ENCODE results near the gene ITPR2. TPM values are rescaled to one million over a fixed set of nuclear protein-coding genes. Genes with fewer than 3 reads are reported as not detected.

The ITPR2 gene
- total RNA-seq, 1 donor from 2014 or later: 77.9 TPM

- DNase-seq: no peak
- no peak for TF ChIP-seq CTCF (IDR thresholded peaks at IDR 0.05; ENCODE audit: partially characterized antibody, unreplicated experiment)
- Mint-ChIP-seq H3K9me3 (ENCODE audit: unreplicated experiment) (no peaks in the 10 kb centered on the region), H3K4me3 (ENCODE audit: unreplicated experiment) (no peak overlapping the region), H3K27ac (ENCODE audit: unreplicated experiment) (no peak overlapping the region), H3K4me1 (ENCODE audit: low read depth, unreplicated experiment) (peaks cover 15% of the 10 kb centered on the region), H3K27me3 (ENCODE audit: unreplicated experiment) (peaks cover 2% of the 10 kb centered on the region), H3K36me3 (ENCODE audit: unreplicated experiment) (peaks cover 5% of the 10 kb centered on the region)
Observed at GRCh38 chr12:26651036-26651435, 182.0 kb downstream of the ITPR2 start.

GRCh38 chr12:26648999-26649398 is 184.0 kb downstream of the ITPR2 start:
- Mint-ChIP-seq H3K27me3 (ENCODE audit: unreplicated experiment) (peaks cover 4% of the 10 kb centered on the region), H3K4me1 (ENCODE audit: low read depth, unreplicated experiment) (peaks cover 25% of the 10 kb centered on the region), H3K9me3 (ENCODE audit: unreplicated experiment) (no peaks in the 10 kb centered on the region), H3K4me3 (ENCODE audit: unreplicated experiment) (no peak overlapping the region), H3K36me3 (ENCODE audit: unreplicated experiment) (peaks cover 5% of the 10 kb centered on the region), H3K27ac (ENCODE audit: unreplicated experiment) (no peak overlapping the region)
- no peak for DNase-seq
- TF ChIP-seq CTCF (IDR thresholded peaks at IDR 0.05; ENCODE audit: partially characterized antibody, unreplicated experiment): no peak

GRCh38 chr12:26648584-26648983 is 184.4 kb downstream of the ITPR2 start:
- Mint-ChIP-seq H3K9me3 (ENCODE audit: unreplicated experiment) (peaks cover 3% of the 10 kb centered on the region), H3K4me3 (ENCODE audit: unreplicated experiment) (no peak overlapping the region), H3K36me3 (ENCODE audit: unreplicated experiment) (peaks cover 5% of the 10 kb centered on the region), H3K4me1 (ENCODE audit: low read depth, unreplicated experiment) (peaks cover 28% of the 10 kb centered on the region), H3K27ac (ENCODE audit: unreplicated experiment) (no peak overlapping the region), H3K27me3 (ENCODE audit: unreplicated experiment) (peaks cover 4% of the 10 kb centered on the region)
- no peak for TF ChIP-seq CTCF (IDR thresholded peaks at IDR 0.05; ENCODE audit: partially characterized antibody, unreplicated experiment)
- DNase-seq: no peak

- peaks cover 3% of the 10 kb centered on the region for H3K9me3 Mint-ChIP-seq (ENCODE audit: unreplicated experiment)
- H3K4me3 Mint-ChIP-seq (ENCODE audit: unreplicated experiment): no peak overlapping the region
- H3K36me3 Mint-ChIP-seq (ENCODE audit: unreplicated experiment): peaks cover 5% of the 10 kb centered on the region
- H3K27ac Mint-ChIP-seq (ENCODE audit: unreplicated experiment): no peak overlapping the region
- DNase-seq: no peak
- H3K27me3 Mint-ChIP-seq (ENCODE audit: unreplicated experiment): peaks cover 4% of the 10 kb centered on the region
- no peak for TF ChIP-seq CTCF (IDR thresholded peaks at IDR 0.05; ENCODE audit: partially characterized antibody, unreplicated experiment)
- peaks cover 33% of the 10 kb centered on the region for H3K4me1 Mint-ChIP-seq (ENCODE audit: low read depth, unreplicated experiment)
Observed at GRCh38 chr12:26648066-26648465, 184.9 kb downstream of the ITPR2 start.

GRCh38 chr12:26647088-26647487 is 185.9 kb downstream of the ITPR2 start:
- Mint-ChIP-seq H3K27ac (ENCODE audit: unreplicated experiment) (no peak overlapping the region), H3K27me3 (ENCODE audit: unreplicated experiment) (peaks cover 4% of the 10 kb centered on the region), H3K36me3 (ENCODE audit: unreplicated experiment) (peaks cover 5% of the 10 kb centered on the region), H3K4me3 (ENCODE audit: unreplicated experiment) (no peak overlapping the region), H3K9me3 (ENCODE audit: unreplicated experiment) (peaks cover 3% of the 10 kb centered on the region), H3K4me1 (ENCODE audit: low read depth, unreplicated experiment) (peaks cover 33% of the 10 kb centered on the region)
- TF ChIP-seq CTCF (IDR thresholded peaks at IDR 0.05; ENCODE audit: partially characterized antibody, unreplicated experiment): no peak
- DNase-seq: no peak

All from glutamatergic neuron (in vitro differentiated cells).